ENCODE results near the gene GUCA2B.

Gene GUCA2B

GRCh38 chr1:42173155-42173933 is 20.1 kb downstream of the GUCA2B start:
- H3K4me2 ChIP-seq = no peak overlapping the region
- no peaks in the 10 kb centered on the region for H3K27me3 ChIP-seq
- H3K36me3 ChIP-seq = peaks cover 19% of the 10 kb centered on the region; the same call in 1 of the 2 replicates
- TF ChIP-seq Cebpa-rat (IDR thresholded peaks at IDR 0.05) = no peak
- no peaks in the 10 kb centered on the region for H3K9me3 ChIP-seq
- no peaks in the 10 kb centered on the region; the same call in 1 of the 2 replicates for H4K20me1 ChIP-seq
- no peak overlapping the region; the same call in 1 of the 2 replicates for H3K9ac ChIP-seq
- peaks cover 18% of the 10 kb centered on the region for H3K4me1 ChIP-seq
- no peak overlapping the region for H3K4me3 ChIP-seq
- no peak overlapping the region for H3K27ac ChIP-seq

- Histone ChIP-seq H3K27me3 (no peaks in the 10 kb centered on the region), H3K36me3 (peaks cover 19% of the 10 kb centered on the region; the same call in 1 of the 2 replicates), H3K4me1 (peaks cover 26% of the 10 kb centered on the region), H3K4me3 (no peak overlapping the region), H4K20me1 (peaks cover 8% of the 10 kb centered on the region; the same call in 1 of the 2 replicates), H3K4me2 (no peak overlapping the region), H3K9ac (no peak overlapping the region; the same call in 1 of the 2 replicates), H3K27ac (no peak overlapping the region), H3K9me3 (no peaks in the 10 kb centered on the region)
- peak; percentile 72; the same call in 1 of the 2 replicates for TF ChIP-seq Cebpa-rat (IDR thresholded peaks at IDR 0.05)
Measured at GRCh38 chr1:42173961-42174735, 20.9 kb downstream of the GUCA2B start.

- H3K4me2 ChIP-seq = no peak overlapping the region
- H4K20me1 ChIP-seq = peaks cover 9% of the 10 kb centered on the region; the same call in 1 of the 2 replicates
- H3K9ac ChIP-seq = no peak overlapping the region
- H3K27me3 ChIP-seq = no peaks in the 10 kb centered on the region
- peaks cover 19% of the 10 kb centered on the region; the same call in 1 of the 2 replicates for H3K36me3 ChIP-seq
- peaks cover 39% of the 10 kb centered on the region for H3K4me1 ChIP-seq
- no peak for TF ChIP-seq Cebpa-rat (IDR thresholded peaks at IDR 0.05)
- no peaks in the 10 kb centered on the region for H3K9me3 ChIP-seq
- no peak overlapping the region for H3K27ac ChIP-seq
- H3K4me3 ChIP-seq = no peak overlapping the region
Measured at GRCh38 chr1:42175314-42176054, 22.3 kb downstream of the GUCA2B start.

- no peaks in the 10 kb centered on the region for H3K9me3 ChIP-seq
- H3K27ac ChIP-seq = no peak overlapping the region
- H3K4me3 ChIP-seq = no peak overlapping the region
- H3K9ac ChIP-seq = no peak overlapping the region
- no peak for TF ChIP-seq Cebpa-rat (IDR thresholded peaks at IDR 0.05)
- peaks cover 14% of the 10 kb centered on the region; the same call in 1 of the 2 replicates for H4K20me1 ChIP-seq
- H3K27me3 ChIP-seq = no peaks in the 10 kb centered on the region
- H3K4me2 ChIP-seq = peak overlapping the region; percentile 64; the same call in 1 of the 2 replicates
- peaks cover 34% of the 10 kb centered on the region for H3K36me3 ChIP-seq
- H3K4me1 ChIP-seq = peaks cover 46% of the 10 kb centered on the region
Measured at GRCh38 chr1:42176902-42177519, 23.8 kb downstream of the GUCA2B start.

- TF ChIP-seq Cebpa-rat (IDR thresholded peaks at IDR 0.05) = no peak
- Histone ChIP-seq H3K9me3 (no peaks in the 10 kb centered on the region), H3K4me2 (peak overlapping the region; percentile 64), H4K20me1 (peaks cover 14% of the 10 kb centered on the region; the same call in 1 of the 2 replicates), H3K4me3 (no peak overlapping the region), H3K27ac (no peak overlapping the region), H3K27me3 (no peaks in the 10 kb centered on the region), H3K4me1 (peaks cover 46% of the 10 kb centered on the region), H3K36me3 (peaks cover 39% of the 10 kb centered on the region), H3K9ac (no peak overlapping the region)
Measured at GRCh38 chr1:42177541-42177981, 24.4 kb downstream of the GUCA2B start.

GRCh38 chr1:42178249-42178648 is 25.0 kb downstream of the GUCA2B start:
- no peak for TF ChIP-seq Cebpa-rat (IDR thresholded peaks at IDR 0.05)
- Histone ChIP-seq H3K27ac (peak overlapping the region; percentile 57), H3K4me3 (no peak overlapping the region), H4K20me1 (peaks cover 14% of the 10 kb centered on the region; the same call in 1 of the 2 replicates), H3K9me3 (no peaks in the 10 kb centered on the region), H3K4me2 (peak overlapping the region; percentile 64), H3K36me3 (peaks cover 40% of the 10 kb centered on the region), H3K4me1 (peaks cover 46% of the 10 kb centered on the region), H3K27me3 (no peaks in the 10 kb centered on the region), H3K9ac (peak overlapping the region; percentile 51)

- no peak for TF ChIP-seq Cebpa-rat (IDR thresholded peaks at IDR 0.05)
- Histone ChIP-seq H3K9ac (peak overlapping the region; percentile 17; the same call in 1 of the 2 replicates), H3K9me3 (no peaks in the 10 kb centered on the region), H3K4me3 (0 out of 2 replicates have a peak overlapping the region, but pooled peaks have one; percentile 2), H3K27me3 (no peaks in the 10 kb centered on the region), H3K4me1 (peaks cover 40% of the 10 kb centered on the region), H3K4me2 (peak overlapping the region; percentile 64), H3K27ac (peak overlapping the region; percentile 57), H4K20me1 (peaks cover 14% of the 10 kb centered on the region; the same call in 1 of the 2 replicates), H3K36me3 (peaks cover 45% of the 10 kb centered on the region)
Measured at GRCh38 chr1:42179275-42179674, 26.1 kb downstream of the GUCA2B start.

GRCh38 chr1:42179900-42180329 is 26.7 kb downstream of the GUCA2B start:
- TF ChIP-seq Cebpa-rat (IDR thresholded peaks at IDR 0.05) = no peak
- Histone ChIP-seq H3K27me3 (no peaks in the 10 kb centered on the region), H3K4me1 (peaks cover 40% of the 10 kb centered on the region), H4K20me1 (peaks cover 14% of the 10 kb centered on the region; the same call in 1 of the 2 replicates), H3K9ac (peak overlapping the region; percentile 17; the same call in 1 of the 2 replicates), H3K4me2 (peak overlapping the region; percentile 64), H3K36me3 (peaks cover 48% of the 10 kb centered on the region), H3K27ac (peak overlapping the region; percentile 57), H3K4me3 (no peak overlapping the region), H3K9me3 (no peaks in the 10 kb centered on the region)
